ENCODE data around the gene CFI.
A peak's percentile ranks its signal among the peaks of the same experiment; 100 is the strongest.

The CFI gene

GRCh38 chr4:109730619-109731545 is 70.9 kb downstream of the CFI start:
- DNase-seq (ENCODE audit: low spot score): no peak

GRCh38 chr4:109729718-109730618 is 71.8 kb downstream of the CFI start, which contains the start of gene PLA2G12A:
Gene PLA2G12A, minus strand, starts transcription at chr4:109730070. Its CDS starts 261 bp downstream, at chr4:109729809.
- peak; percentile 85 for DNase-seq (ENCODE audit: low spot score)

DNA sequence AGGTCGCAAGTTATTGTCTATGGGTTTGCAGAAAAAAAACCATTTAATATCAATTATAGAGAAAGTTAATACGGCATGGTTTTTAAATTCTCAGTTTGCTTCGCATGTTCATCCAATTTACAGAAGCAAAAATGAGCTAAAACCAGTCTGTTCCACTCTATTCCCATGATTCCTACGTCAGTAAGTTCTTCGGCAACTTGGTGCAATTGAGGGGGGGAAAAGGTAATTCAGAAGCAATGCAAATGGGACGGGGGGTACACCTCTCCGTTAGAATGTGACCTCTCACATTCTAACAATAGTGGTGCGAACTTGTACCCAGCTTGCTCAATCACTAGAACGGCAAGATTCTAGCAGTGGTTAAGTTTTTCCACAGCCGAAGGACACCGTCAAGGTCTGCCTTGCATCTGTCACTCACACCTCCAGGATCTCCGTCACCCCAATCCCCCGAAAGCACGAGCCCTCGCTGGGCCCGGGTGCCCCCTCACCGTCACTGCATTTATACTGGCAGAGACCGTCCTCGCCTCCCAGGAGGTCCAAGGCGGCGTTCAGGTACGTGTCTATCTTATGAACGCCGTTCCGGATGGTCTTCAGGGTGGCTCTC is 72.6 kb downstream of the CFI start:
- DNase-seq (ENCODE audit: low spot score): no peak

- no peak for DNase-seq (ENCODE audit: low spot score)
These were observed 73.4 kb downstream of the CFI start for GRCh38 chr4:109728385-109728784.

- DNase-seq (ENCODE audit: low spot score): no peak
These were observed 78.7 kb downstream of the CFI start for GRCh38 chr4:109723110-109723509.

DNA sequence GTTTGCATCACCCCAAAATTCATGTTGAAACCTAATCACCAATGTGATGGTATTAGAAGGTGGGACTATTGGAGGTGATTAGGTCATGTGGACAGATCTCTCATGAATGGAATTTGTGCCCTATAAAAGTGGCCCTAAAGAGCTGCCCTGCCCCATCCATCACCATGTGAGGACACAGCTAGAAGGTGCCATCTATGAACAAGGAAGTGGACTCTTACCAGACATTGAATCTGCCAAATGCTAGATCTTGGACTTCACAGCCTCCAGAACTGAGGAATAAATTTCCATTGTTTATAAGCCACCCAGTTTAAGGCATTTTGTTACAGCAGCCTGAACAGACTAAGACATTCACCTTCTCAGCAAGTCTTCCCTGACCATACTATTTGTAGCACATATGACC is 79.4 kb downstream of the CFI start:
- DNase-seq (ENCODE audit: low spot score): no peak

GRCh38 chr4:109721033-109721432 is 80.8 kb downstream of the CFI start:
- no peak for DNase-seq (ENCODE audit: low spot score)

DNA sequence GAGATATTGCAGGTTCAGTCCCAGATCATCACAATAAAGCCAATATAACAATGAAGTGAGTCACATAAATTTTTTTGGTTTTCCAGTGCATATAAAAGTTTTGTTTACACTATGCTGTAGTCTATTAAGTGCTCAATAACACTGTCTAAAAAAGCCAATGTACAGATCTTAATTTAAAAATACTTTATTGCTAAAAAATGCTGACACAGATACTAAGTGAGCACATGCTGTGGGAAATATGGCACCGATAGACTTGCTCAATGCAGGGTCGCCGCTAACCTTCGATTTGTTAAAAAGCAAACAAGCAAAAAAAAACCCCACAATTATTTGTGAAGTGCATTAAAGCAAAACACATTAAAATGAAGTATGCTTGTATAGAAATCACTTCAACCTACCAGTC is 82.2 kb downstream of the CFI start:
- DNase-seq (ENCODE audit: low spot score): no peak

GRCh38 chr4:109718759-109719158 is 83.0 kb downstream of the CFI start:
- DNase-seq (ENCODE audit: low spot score): no peak

DNA sequence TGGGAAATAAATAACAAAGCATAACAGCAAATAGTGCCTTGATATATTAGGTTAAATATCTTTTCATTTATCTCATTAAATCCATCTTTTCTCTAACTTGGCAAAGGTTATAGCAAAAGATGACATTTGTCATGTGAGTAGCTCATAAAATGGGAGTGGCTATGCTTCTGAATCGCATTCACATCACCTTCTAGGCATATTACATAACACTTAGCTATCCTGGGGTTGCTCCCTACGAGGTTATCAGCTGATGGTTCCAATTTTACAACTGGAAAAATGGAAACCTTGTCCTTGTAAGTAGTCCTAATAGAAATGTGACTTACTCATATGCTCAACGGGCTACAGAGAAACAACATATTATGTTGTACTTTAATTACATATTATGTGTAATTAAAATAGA is 88.3 kb downstream of the CFI start:
- no peak for DNase-seq (ENCODE audit: low spot score)

- DNase-seq (ENCODE audit: low spot score): no peak
These were observed 92.8 kb downstream of the CFI start for GRCh38 chr4:109708990-109709389.

- no peak for DNase-seq (ENCODE audit: low spot score)
These were observed 93.4 kb downstream of the CFI start for GRCh38 chr4:109708435-109708834.

- DNase-seq (ENCODE audit: low spot score): no peak
These were observed 98.0 kb downstream of the CFI start for GRCh38 chr4:109703664-109704361.

DNA sequence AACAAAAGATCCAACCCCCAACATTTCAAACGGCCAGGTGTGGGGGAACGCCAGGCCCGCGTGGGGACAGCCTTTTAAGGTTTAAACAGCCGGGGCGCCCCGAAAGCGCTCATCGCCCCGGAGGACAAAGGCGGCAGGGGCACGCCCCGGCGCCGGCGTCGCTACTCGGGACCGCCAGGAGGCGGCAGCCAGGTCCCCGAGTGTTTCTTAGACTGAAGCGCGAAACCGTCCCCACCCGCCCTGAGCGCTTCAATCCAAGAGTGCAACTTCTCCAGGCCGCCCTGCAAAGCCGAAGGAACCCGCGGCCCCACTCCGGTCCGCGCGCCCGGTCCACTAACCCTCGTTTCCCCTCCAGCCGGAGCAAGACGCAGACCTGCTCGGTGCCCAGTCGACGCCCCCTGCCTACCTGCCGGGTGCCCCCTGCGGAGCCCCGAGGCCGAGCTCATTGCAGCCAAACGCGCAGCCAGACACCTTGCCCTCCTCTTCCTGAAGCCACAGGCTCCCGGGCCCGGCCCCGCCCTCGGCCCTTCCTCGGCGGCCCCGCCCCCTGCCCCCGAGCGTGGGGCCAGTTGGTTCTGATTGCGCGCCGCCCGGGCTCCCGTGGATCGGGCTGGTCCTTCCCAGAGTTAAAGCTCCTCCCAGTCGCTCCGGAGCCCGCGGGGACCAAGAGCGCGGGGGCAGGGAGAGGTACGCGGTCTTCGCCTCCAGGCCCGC is 98.7 kb downstream of the CFI start, which contains the start of gene CASP6:
Gene CASP6 (minus strand): TSS at position 496 of the 714 bp plus-strand sequence. CDS start 50 bp downstream, at position 446.
- peak; percentile 86 for DNase-seq (ENCODE audit: low spot score)

DNA sequence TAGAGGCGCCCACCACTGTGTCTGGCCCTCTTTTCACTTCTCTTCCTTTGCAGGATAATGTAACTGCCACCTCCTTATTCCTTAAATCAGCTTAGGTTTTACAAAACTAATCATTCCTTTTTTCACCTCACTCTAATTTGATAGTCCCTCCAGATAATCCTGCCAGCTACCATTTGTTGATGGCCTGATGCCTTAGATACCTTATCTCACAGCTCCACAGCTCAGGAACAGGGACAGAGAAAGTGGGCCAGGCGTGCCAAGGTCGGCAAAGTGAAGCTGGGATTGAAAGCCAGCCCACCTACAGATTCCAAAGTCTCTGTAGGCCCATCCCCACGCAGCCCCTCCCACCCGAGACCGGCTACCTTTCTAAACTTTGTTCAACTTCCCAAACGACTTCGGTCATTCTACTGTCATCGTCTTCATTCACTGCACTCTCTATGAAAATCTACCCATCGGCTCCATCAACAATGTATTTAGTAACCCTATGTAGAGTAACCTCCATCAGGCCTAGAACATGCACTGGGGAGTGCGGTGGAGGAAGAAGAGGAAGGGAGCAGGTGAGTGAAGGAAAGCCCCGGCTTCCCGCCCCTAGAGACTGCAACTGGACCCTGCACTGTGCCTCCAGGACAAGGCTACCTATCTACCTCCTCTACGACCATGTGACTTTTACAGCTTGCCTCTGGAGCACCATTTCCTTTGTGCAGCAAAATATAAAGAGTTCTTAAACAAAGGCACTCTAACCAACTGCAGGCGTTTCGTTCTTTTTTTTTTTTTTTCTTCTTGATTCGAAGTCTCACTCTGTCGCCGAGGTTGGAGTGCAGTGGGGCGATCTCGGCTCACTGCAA is 100.0 kb downstream of the CFI start:
- no peak for DNase-seq (ENCODE audit: low spot score)

DNA sequence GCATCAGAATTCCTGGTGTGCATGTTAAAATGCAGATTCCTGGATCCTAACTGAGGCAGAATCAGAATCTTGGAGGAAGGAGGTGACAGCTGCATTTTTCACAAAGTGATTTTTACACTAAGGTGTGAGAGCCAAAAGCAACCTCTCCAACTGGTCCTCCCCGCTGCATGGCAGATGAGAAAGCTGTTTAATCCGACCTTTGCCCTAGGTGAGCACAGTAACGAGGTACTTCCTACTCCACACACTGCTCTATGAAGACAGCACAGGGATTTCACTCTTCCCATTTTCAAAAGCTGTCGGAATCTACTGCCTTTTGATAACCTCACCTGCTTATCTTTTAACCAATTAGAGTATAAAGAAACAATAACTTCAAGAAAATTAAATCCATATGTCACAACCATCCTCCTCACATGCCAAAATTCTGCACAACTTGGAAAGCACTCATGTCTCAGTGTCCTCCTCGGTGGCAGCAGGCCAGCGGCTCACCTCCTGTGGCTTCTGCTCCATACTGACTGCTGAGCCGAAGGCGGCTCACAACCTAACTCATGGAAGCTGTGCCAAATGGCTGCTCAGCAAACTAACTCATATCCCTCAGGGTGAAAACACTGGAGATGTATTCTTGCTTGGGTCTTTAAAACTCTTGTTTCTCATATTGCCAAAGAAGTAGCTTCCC is 102.1 kb downstream of the CFI start:
- DNase-seq (ENCODE audit: low spot score): no peak

- DNase-seq (ENCODE audit: low spot score): no peak
These were observed 103.1 kb downstream of the CFI start for GRCh38 chr4:109698656-109699055.

- no peak for DNase-seq (ENCODE audit: low spot score)
These were observed 110.3 kb downstream of the CFI start for GRCh38 chr4:109691411-109691920.
